ENCODE results near the gene BCAS3. TPM values are rescaled to one million over a fixed set of nuclear protein-coding genes. Genes with fewer than 3 reads are reported as not detected.

The BCAS3 gene
- total RNA-seq, 1 donor from 2014 or later, result 29.6 TPM

DNA sequence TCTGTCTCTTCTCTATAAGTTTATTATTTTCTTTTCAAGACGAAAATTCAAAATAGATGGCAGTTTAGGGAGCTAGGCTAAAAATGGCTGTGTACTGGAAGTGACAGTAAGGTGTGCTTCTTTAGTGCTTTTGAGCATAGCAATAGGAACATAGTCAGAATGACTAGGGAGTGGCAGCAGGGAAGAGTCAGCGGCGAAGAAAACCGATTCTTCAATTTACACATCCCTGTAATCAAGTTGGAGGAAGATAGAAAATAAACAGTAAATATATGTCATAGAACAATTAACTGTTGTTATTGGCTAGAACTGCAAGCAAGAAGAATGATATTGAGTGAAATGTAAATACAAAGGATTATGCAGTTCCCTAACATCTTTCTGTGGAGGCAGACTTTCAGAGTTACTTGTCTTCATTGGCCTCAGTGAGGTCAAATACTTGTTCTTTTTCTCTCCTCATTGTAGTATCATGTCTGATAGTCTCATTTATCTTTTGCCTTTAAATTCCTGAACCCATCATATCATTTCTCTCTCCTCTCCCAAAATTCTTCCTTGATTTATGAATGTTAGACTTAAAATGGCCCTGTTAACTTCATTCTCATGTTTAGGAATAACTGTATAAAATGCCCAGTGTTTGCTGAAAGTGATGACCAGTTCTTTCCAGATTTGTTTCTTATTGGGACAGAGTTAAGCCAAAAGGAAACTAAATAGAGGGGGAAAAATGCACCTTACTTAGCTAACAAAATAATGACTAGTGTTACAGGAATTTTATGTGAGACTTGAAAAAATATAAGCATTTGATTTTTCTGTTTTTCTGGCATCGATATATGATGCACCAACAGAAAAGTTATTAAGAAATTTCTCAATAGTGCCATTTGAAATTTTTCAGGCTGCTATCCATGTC, 211.4 kb downstream of the BCAS3 start:
- no peaks in the 10 kb centered on the region for H3K9me3 ChIP-seq
- H3K4me1 ChIP-seq, result no peaks in the 10 kb centered on the region
- intact Hi-C loops (cut with DNase I), result no loop called here
- ATAC-seq, result no peak
- H3K4me3 ChIP-seq, result no peak overlapping the region
- H3K36me3 ChIP-seq, result no peaks in the 10 kb centered on the region
- H3K27me3 ChIP-seq (ENCODE audit: low read depth), result no peaks in the 10 kb centered on the region
- no peak for DNase-seq
- TF ChIP-seq, protein P1, sequence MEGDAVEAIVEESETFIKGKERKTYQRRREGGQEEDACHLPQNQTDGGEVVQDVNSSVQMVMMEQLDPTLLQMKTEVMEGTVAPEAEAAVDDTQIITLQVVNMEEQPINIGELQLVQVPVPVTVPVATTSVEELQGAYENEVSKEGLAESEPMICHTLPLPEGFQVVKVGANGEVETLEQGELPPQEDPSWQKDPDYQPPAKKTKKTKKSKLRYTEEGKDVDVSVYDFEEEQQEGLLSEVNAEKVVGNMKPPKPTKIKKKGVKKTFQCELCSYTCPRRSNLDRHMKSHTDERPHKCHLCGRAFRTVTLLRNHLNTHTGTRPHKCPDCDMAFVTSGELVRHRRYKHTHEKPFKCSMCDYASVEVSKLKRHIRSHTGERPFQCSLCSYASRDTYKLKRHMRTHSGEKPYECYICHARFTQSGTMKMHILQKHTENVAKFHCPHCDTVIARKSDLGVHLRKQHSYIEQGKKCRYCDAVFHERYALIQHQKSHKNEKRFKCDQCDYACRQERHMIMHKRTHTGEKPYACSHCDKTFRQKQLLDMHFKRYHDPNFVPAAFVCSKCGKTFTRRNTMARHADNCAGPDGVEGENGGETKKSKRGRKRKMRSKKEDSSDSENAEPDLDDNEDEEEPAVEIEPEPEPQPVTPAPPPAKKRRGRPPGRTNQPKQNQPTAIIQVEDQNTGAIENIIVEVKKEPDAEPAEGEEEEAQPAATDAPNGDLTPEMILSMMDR (IDR thresholded peaks at IDR 0.05), result no peak
- H3K27ac ChIP-seq, result no peak overlapping the region

DNA sequence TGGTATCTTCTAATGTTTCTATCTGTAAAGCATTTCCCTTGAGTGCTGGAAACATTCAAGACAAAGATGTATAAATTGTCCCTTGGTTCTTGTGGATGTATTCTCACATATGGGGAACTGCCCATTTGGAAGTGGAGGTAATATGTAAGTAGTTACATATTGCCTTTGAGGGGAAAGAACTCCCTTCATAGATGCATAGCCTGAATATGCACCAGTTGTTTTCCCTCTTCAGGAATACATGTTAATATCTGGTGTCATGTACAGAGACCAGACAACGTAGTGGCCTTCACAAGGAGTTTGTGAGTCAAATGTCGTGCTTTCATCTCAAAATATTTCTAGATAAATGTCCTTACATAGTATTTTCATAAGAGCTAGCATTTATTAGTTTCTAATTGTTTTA, 213.5 kb downstream of the BCAS3 start:
- no peak overlapping the region for H3K27ac ChIP-seq
- H3K36me3 ChIP-seq, result no peaks in the 10 kb centered on the region
- ATAC-seq (no peak), DNase-seq (no peak)
- no peaks in the 10 kb centered on the region for H3K4me1 ChIP-seq
- peaks cover 2% of the 10 kb centered on the region for H3K9me3 ChIP-seq
- H3K27me3 ChIP-seq (ENCODE audit: low read depth), result no peaks in the 10 kb centered on the region
- H3K4me3 ChIP-seq, result no peak overlapping the region
- intact Hi-C loops (cut with DNase I), result no loop called here
- TF ChIP-seq, protein P1 (IDR thresholded peaks at IDR 0.05), result no peak

DNA sequence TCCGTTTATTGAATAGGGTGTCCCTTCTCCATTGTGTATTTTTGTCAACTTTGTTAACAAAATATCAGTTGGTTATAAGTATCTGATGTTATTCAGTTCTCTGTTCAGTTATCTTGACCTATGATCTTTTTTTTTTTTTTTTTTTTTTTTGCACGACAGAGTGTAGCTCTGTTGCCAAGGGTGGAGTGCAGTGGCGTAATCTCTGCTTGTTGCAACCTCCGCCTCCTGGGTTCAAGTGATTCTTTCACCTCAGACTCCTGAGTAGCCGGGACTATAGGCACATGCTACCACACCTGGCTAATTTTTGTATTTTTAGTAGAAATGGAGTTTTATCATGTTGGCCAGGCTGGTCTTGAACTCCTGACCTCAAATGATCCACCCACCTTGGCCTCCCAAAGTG, 215.8 kb downstream of the BCAS3 start:
- peaks cover 19% of the 10 kb centered on the region for H3K9me3 ChIP-seq
- H3K36me3 ChIP-seq, result no peaks in the 10 kb centered on the region
- no peak overlapping the region for H3K4me3 ChIP-seq
- TF ChIP-seq, protein P1 (IDR thresholded peaks at IDR 0.05), result no peak
- no peak for ATAC-seq
- DNase-seq, result no peak
- no peaks in the 10 kb centered on the region for H3K27me3 ChIP-seq (ENCODE audit: low read depth)
- no peak overlapping the region for H3K27ac ChIP-seq
- H3K4me1 ChIP-seq, result no peaks in the 10 kb centered on the region
- intact Hi-C loops (cut with DNase I), result no loop called here

DNA sequence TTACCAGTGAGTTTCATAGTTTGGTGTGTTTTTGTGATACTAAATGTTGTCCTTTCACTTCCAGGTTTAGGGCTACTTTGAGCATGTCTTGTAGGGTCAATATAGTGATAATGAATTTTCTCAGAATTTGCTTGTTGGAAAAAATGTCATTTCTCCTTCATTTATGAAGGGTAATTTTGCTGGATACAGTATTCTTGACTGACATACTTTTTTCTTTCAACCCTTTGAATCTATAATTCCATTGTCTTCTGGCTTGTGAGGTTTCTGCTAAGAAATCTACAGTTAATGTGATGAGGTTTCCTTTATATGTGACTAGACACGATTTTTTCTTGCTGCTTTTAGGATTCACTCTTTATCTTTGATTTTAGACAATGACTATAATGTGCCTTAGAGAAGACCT, 219.3 kb downstream of the BCAS3 start:
- peaks cover 6% of the 10 kb centered on the region for H3K4me1 ChIP-seq
- DNase-seq (no peak), ATAC-seq (no peak)
- TF ChIP-seq, protein P1 (IDR thresholded peaks at IDR 0.05), result no peak
- H3K27ac ChIP-seq, result no peak overlapping the region
- H3K4me3 ChIP-seq, result no peak overlapping the region
- peaks cover 19% of the 10 kb centered on the region for H3K9me3 ChIP-seq
- H3K27me3 ChIP-seq (ENCODE audit: low read depth), result no peaks in the 10 kb centered on the region
- H3K36me3 ChIP-seq, result no peaks in the 10 kb centered on the region
- intact Hi-C loops (cut with DNase I), result no loop called here

DNA sequence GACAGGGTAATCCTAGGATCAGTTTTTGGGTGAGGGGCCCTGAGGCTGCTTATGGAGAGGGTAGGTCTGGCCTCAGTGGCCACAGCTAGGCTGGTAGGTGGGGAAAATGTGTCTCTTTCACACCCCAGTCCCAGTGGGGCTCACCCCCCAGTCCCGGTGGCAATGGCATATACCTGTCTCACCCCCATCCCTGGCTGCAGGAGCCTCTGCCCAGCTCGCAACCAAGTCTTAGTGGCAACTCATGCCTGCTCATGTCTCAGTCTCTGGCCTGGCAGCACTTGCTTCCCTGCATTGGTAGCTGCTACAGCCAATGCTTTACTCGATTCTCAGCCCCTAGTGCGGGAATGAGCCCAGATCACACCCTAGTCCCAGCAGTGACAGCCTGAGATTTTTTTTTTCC, 221.5 kb downstream of the BCAS3 start:
- ATAC-seq (no peak), DNase-seq (no peak)

More for the DNA sequence above, 221.5 kb downstream of the BCAS3 start:
- no peaks in the 10 kb centered on the region for H3K27me3 ChIP-seq (ENCODE audit: low read depth)
- intact Hi-C loops (cut with DNase I), result no loop called here
- H3K9me3 ChIP-seq, result peaks cover 19% of the 10 kb centered on the region
- TF ChIP-seq, protein P1 (IDR thresholded peaks at IDR 0.05), result no peak
- H3K27ac ChIP-seq, result no peak overlapping the region
- peaks cover 12% of the 10 kb centered on the region for H3K36me3 ChIP-seq
- H3K4me1 ChIP-seq, result peaks cover 6% of the 10 kb centered on the region
- no peak overlapping the region for H3K4me3 ChIP-seq
